GM21529 (cell line): Measurements from ENCODE around the gene RPS6KL1.
A peak's percentile ranks its signal among the peaks of the same experiment; 100 is the strongest.

Experiments used
- ATAC-seq: cut with Tn5 transposase; IDR thresholded peaks from one replicate; pipeline ENCODE4 v1.9.1; 2021; ENCODE audit not compliant: unreplicated experiment

Gene RPS6KL1, protein sequence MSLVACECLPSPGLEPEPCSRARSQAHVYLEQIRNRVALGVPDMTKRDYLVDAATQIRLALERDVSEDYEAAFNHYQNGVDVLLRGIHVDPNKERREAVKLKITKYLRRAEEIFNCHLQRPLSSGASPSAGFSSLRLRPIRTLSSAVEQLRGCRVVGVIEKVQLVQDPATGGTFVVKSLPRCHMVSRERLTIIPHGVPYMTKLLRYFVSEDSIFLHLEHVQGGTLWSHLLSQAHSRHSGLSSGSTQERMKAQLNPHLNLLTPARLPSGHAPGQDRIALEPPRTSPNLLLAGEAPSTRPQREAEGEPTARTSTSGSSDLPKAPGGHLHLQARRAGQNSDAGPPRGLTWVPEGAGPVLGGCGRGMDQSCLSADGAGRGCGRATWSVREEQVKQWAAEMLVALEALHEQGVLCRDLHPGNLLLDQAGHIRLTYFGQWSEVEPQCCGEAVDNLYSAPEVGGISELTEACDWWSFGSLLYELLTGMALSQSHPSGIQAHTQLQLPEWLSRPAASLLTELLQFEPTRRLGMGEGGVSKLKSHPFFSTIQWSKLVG

DNA sequence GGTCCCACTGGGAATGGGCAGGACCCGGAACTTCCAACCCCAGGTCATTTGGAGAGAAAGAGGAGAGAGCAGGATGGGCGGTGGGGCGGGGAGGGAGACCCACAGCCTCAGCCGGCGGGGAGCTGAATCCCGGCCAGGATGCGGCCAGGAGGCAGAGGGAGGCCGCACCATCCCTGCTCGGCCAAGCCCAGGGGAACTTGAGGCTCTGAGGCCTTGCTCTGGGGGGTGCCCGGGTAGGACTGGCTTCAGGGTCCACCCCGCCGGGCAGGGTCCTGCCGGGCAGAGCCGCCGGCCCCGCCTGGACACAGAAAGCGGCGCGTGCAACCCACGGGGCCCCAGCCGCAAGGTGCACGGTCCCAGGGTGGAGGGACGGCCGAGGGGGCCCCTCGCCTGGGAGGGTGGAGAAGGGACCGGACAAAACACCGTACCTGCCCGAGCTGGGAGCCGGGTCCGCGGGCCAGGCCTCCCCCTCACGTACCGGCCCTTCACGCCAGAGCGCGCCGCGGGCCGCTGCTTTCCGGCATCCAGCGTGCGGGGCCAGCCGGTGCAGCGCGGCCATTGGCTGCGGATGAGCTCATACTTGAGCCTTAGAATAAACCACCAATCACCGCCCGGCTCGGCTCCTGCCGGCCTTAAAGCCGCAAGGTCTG, at the start of gene RPS6KL1:
RPS6KL1 (minus strand) TSS at position 509 of the 650 bp plus-strand sequence. CDS start 1,719 bp downstream, outside the sequence.
- peak; percentile 90 for ATAC-seq

- no peak for ATAC-seq
Observed at GRCh38 chr14:74968811-74969210, 45.8 kb upstream of the RPS6KL1 start.

DNA sequence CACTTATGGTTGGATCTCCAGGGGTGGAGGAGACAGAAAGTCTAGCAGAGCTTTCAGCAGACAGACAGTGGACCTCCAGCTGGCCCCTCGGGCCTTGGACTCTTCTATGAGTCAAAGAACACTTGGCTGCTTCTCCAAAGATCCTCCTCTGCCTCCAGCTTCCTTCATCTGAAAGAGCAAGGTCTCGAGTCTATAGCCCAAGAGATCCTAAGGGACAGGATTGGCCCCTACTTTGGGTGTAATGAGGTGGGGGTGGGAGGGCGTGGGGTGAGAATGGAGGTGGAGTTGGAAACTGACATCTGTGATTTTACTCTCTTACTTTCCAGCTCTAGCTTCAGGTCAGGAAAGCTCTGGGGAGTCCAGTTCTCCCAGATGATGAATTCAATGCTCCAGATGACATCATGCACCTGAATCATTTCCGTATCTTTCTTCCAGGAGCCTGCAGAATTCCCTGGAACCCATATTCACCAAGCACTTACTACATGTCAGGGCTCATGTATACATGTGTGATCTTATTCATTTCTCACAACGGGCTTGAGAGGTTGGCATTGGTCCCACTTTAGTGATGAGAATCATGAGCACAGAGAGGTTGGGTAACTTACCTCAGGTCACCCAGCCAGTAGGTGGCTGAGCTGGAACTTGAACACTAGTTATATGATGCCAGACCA, 42.6 kb upstream of the RPS6KL1 start:
- ATAC-seq = no peak

DNA sequence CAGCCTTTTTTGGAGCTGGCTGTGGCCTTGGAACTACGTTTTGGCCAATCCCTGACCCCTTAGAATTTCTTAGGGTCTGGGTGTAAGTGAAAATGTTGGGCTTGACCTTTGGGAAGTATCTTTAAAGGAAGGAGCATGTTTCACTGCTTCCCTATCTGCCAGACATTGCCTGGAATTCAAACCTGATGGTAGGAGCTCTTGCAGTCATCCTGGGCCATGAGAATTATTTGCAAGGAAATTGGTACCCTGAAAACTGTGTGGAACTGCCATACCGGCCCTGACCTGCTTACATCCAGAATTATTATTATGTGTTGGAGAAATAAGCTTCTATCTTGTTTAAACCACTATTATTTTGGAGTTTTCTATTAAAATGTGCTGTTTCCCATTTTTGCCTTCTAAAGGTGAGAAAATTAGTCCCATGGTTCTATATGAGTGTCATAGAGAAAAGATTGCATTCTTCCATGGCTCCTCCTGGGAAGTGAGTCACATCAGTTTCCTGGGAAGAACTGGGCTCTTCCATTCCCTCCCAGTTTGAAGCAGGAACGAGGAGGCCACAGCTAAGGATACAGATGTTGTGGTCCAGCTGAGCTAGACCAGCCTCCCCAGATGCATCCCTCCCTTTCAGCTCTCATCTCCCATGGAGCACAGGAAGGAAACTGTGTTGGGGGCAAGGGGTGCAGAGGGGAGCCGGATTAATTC, 41.9 kb upstream of the RPS6KL1 start:
- no peak for ATAC-seq

GRCh38 chr14:74963705-74964271, 40.7 kb upstream of the RPS6KL1 start:
- no peak for ATAC-seq

DNA sequence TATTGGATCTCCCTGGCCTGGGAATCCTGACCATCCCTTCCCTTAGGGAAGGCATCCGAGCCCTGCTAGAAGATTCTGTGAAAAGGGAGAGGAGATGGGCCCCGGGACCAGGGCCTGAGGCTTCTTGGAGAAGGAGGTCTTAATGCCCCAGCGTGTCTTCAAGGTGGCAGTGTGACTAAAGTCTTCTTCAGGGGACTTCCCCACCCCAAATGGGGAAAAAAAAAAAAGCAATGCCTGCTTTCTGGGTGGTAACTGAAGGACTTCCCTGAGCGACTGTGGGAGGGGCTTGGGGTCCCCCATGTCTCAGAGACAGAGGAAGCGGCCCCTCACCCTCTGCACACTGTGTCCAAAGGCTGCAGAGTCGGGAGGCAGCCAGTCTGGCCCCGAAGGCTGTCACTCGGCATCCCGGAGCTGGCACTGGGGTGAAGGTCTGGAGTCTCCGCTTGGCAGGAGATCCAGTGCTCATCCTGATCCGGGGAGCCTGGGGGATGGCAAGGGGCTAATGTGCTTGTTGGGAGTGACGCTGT, 40.2 kb upstream of the RPS6KL1 start:
- no peak for ATAC-seq

- no peak for ATAC-seq
Observed at GRCh38 chr14:74962493-74962892, 39.4 kb upstream of the RPS6KL1 start.

- ATAC-seq = no peak
Observed at GRCh38 chr14:74962046-74962445, 39.0 kb upstream of the RPS6KL1 start.

GRCh38 chr14:74961238-74961911, 38.3 kb upstream of the RPS6KL1 start:
- ATAC-seq = no peak

GRCh38 chr14:74960736-74961135, 37.7 kb upstream of the RPS6KL1 start:
- no peak for ATAC-seq

DNA sequence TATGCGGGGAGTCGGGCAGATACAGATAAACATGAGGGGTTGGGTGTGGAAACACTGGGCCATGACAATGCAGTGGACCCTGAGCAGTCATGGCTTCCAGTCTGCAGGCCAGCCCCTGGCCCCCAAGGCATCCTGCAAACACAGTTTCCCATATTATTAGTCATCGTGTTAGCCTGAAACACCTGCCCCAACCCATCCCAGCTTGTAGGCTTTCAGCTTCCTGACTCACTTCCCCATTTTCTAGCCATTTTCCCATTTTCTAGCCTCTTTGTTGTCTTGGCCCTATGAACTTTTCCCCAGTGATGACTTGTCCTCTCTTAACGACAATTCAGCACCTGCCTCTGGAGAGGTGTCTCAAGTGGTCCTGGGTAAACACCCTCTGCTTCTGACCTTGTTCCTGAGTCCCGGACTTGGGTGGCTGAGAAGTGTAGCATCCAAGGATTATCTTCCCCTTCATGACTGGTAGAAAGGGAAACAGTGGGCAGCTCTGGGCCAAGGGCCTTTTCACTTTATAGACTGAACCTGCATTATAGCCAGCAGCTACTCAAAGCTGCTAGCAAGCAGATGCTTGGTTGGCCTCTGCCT, 36.6 kb upstream of the RPS6KL1 start:
- ATAC-seq = no peak

DNA sequence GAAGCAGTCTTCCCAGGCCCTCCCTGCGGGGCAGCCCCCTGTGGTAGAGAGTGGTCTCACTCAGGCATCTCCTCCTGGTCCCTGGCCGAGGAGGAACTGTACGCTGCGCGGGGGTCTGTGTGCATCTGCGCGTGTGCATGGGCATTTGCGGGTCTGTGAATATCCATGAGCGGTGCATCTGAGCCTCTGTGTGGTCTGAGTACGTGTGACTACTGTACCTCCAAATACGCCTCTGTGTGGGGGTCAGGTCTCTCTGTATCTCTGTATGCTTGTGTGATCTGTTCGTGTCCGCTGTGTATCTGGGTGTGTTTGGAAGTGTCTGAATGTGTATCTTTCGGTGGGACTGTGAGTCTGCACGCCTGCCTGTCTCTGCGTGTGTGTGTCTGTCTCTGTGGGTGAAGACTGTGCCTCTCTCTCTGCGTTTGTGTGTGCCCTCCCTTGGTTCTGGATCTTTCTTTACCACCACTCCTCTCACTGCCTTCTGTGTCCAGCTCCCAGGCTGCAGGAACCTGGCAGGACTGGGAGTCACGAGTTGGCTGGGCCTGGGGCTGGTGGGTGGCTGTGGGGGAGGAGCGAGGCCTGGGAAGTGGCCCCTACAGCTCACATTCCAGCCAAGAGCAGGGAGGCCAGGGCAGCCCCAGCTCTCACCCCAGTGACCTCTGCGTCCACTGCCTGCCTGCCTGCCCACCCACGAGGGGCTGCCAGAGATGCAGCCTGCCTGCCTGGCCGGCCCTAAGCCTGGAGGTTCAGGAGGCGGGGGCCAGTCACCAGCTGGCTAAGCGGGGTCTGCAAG, 33.4 kb upstream of the RPS6KL1 start:
- no peak for ATAC-seq

- ATAC-seq = no peak
Observed at GRCh38 chr14:74956027-74956279, 32.9 kb upstream of the RPS6KL1 start.

DNA sequence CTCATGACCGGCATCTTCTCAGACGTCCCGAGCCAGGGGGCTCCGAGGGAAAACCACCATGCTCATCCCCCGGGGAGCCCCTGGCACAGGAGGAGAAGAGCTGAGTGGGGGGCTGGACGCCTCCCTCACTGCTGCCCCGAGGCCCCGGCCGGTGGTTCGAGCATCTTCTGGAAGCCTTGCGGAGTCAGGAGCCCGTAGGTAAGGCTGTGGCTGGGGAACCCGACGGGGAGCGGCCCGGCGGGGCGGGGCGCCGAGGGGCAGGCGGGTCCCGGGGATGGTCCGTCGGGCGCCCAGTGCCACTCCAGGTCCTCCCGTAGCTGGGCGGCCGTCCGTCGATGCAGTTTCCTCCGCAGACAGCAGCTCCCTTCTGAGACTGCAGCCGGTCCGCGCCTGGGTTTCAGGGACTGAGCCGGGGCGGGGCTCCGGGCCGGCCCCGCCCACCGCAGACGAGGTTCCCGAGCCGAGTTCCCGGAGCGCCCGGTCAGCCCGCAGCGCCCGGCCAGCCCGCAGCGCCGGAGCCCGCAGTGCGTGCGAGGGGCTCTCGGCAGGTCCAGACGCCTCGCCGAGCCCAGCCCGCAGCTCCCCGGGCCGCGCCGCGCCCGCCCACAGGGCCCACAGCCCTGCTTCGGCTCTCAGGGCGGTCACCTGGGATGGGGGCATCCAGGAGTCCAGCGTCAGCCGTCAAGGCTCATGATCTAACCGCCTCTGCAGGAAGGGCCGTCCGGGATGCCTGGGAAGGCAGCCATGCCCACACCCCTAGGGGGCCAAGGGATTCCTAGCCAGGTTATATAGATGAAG, 32.4 kb upstream of the RPS6KL1 start, which contains the start of gene PGF:
PGF (minus strand) TSS at position 369 of the 798 bp plus-strand sequence; CDS start at position 14, 355 bp downstream.
- ATAC-seq = no peak

GRCh38 chr14:74954947-74955228, 31.8 kb upstream of the RPS6KL1 start:
- ATAC-seq = no peak

DNA sequence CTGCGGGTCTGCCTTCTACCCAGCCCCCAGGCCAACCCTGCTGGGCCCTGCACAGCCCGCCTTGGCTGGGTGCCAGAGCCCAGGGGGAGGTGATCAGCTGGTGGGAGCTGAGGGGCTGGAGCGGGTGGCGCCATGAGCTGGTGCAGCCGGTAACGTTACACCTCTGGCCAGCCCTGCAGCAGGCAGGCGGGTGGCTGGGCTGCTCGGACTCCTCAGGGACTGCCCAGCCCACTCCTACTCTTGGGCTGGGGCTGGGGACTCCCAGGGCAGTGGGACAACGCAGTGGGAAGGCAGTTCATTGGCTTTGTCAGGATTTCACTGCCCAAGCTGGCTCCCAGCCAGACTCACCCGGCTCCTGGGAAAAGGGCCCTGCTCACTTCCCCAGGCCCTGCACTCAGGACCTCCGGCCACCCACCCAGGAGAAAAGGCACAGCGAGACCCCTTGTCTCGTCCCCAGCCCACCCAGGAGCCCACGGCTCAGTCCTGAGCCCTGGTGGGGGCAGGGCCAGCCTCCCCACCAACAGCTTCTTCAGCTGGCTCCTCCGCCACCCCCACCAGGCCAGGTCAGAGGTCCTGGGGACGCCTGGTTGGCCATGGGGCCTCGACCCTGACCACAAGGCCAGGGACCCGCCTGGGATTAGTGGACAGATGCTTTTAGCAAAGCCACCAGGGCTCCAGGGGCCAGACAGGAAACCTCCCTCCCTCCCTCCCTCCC, 31.3 kb upstream of the RPS6KL1 start:
- ATAC-seq = no peak

DNA sequence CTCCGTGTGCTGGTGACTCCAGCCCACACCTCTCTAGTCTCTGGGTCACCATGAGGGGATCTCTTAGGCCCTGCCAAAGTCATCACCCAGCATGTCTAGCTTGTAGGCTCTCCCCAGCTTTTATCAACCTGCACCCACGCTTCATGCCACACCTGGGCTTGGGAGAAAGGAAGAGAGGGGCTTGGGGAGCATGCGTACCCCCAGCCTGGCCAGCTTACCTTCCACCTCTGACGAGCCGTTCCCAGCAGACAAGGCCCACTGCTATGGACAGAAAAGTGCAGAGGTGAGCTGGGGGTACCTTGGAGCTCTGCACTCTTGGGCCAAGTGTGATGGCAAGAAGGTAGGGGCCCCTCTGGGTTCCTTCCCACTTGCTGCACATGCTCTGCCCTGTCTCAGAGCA, 30.6 kb upstream of the RPS6KL1 start:
- no peak for ATAC-seq
